ENCODE measurements around the gene GRB14. TPM values are rescaled to one million over a fixed set of nuclear protein-coding genes. Genes with fewer than 3 reads are reported as not detected.

GRB14 gene
- total RNA-seq, 1 experiment from 2014 or later: not detected

DNA sequence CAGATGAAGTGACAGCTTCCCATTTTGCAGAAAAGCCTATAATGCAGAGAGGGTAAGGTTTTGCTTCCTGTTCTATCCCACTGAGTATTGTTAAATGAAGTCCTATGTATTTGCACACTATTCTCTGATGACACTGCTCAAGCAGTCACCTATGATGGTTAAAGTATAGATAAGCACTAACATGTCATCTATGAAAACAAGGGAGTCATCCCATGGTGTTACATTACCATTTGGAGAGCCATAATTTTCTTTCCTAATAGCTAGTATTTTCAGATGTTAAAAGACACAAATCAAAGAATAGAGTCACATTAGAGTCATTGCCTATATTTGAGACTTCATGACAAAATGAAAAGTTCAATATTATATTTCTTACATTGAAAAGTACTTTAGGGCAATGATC, 42.8 kb upstream of the GRB14 start:
- TF ChIP-seq CTCF (IDR thresholded peaks at IDR 0.05): no peak
- TF ChIP-seq SIN3A (IDR thresholded peaks at IDR 0.05; ENCODE audit: borderline replicate concordance, insufficient read depth, low read depth, low read length): no peak
- TF ChIP-seq REST (IDR thresholded peaks at IDR 0.05; ENCODE audit: insufficient read depth in 1 of 2, low read depth in 2 of 2, low read length in 1 of 2): no peak
- TF ChIP-seq TCF7L2 (IDR thresholded peaks at IDR 0.05; ENCODE audit: low read depth, low read length): no peak
- no peak for TF ChIP-seq POLR2AphosphoS5 (IDR thresholded peaks at IDR 0.05; ENCODE audit: low read depth, low read length)
- in situ Hi-C loops (cut with HindIII; ENCODE audit: low pct_unique_long_range_greater_than_20kb, low sequenced_read_pairs) (no loop called here), intact Hi-C loops (cut with micrococcal nuclease; ENCODE audit: unreplicated experiment) (no loop called here)
- Histone ChIP-seq H3K4me3 (ENCODE audit: low read depth in 2 of 2, low read length in 2 of 2) (no peak overlapping the region), H3K36me3 (ENCODE audit: control insufficient read depth, insufficient read depth, low read length) (no peaks in the 10 kb centered on the region), H3K27me3 (ENCODE audit: control insufficient read depth, insufficient read depth, low read length) (no peaks in the 10 kb centered on the region), H3K4me1 (ENCODE audit: control insufficient read depth, insufficient read depth, low read length) (no peaks in the 10 kb centered on the region), H3K27ac (ENCODE audit: low read length) (no peak overlapping the region), H3K9me3 (ENCODE audit: control insufficient read depth, insufficient read depth, low read depth, low read length) (no peaks in the 10 kb centered on the region)
- no TSS peak for BruUV-seq (replicated peaks)
- no peak for DNase-seq (ENCODE audit: low read depth, low spot score)
- ATAC-seq: no peak
- ChIA-PET POLR2A (no interaction called here), CTCF (no interaction called here)

GRCh38 chr2:164662868-164663631, 41.8 kb upstream of the GRB14 start:
- Histone ChIP-seq H3K9me3 (ENCODE audit: control insufficient read depth, insufficient read depth, low read depth, low read length) (no peaks in the 10 kb centered on the region), H3K27me3 (ENCODE audit: control insufficient read depth, insufficient read depth, low read length) (no peaks in the 10 kb centered on the region), H3K27ac (ENCODE audit: low read length) (no peak overlapping the region), H3K4me3 (ENCODE audit: low read depth in 2 of 2, low read length in 2 of 2) (no peak overlapping the region), H3K36me3 (ENCODE audit: control insufficient read depth, insufficient read depth, low read length) (no peaks in the 10 kb centered on the region), H3K4me1 (ENCODE audit: control insufficient read depth, insufficient read depth, low read length) (no peaks in the 10 kb centered on the region)
- no peak for DNase-seq (ENCODE audit: low read depth, low spot score)
- CTCF ChIA-PET: no interaction called here
- no peak for TF ChIP-seq TCF7L2 (IDR thresholded peaks at IDR 0.05; ENCODE audit: low read depth, low read length)
- TF ChIP-seq SIN3A (IDR thresholded peaks at IDR 0.05; ENCODE audit: borderline replicate concordance, insufficient read depth, low read depth, low read length): no peak
- TF ChIP-seq REST (IDR thresholded peaks at IDR 0.05; ENCODE audit: insufficient read depth in 1 of 2, low read depth in 2 of 2, low read length in 1 of 2): no peak
- no peak for TF ChIP-seq POLR2AphosphoS5 (IDR thresholded peaks at IDR 0.05; ENCODE audit: low read depth, low read length)
- no peak for TF ChIP-seq CTCF (IDR thresholded peaks at IDR 0.05)
- in situ Hi-C loops (cut with HindIII; ENCODE audit: low pct_unique_long_range_greater_than_20kb, low sequenced_read_pairs): no loop called here
- intact Hi-C loops (cut with micrococcal nuclease; ENCODE audit: unreplicated experiment): no loop called here
- POLR2A ChIA-PET: no interaction called here
- no peak for ATAC-seq
- no TSS peak for BruUV-seq (replicated peaks)

Measured in Panc1 (cell line).